HG03439 (cell line): ENCODE measurements around the gene IGFBP1.

Experiments used
- ATAC-seq: cut with Tn5 transposase; IDR thresholded peaks from one replicate; pipeline ENCODE4 v1.9.1; 2021; ENCODE audit warnings: mild to moderate bottlenecking, moderate library complexity; ENCODE audit not compliant: unreplicated experiment

Gene IGFBP1

GRCh38 chr7:45880433-45880860 lies 7.8 kb upstream of the IGFBP1 start:
- no peak for ATAC-seq

DNA sequence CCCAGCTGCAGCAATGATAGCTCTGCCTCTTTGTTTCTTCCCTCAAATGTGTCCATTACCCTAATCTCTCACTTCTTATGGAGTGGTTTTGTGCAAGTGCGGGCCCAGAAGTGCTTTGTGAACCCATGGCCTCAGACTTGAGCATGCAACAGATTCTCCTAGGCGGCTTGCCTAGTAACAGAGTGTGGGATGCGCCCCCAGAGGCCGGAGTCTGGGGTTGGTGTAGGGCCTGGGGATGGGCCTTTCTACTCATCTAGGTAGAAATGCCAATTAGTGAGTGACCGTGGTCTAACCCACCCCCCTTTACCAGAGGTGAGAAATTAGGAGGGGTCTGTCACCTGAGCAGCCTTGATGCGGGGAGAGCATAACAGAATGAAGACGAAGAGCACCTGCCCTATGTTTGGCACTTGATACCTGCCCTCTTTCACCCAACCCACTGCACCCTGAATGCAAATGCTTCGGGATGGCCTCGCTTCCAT lies 7.0 kb upstream of the IGFBP1 start:
- no peak for ATAC-seq

DNA sequence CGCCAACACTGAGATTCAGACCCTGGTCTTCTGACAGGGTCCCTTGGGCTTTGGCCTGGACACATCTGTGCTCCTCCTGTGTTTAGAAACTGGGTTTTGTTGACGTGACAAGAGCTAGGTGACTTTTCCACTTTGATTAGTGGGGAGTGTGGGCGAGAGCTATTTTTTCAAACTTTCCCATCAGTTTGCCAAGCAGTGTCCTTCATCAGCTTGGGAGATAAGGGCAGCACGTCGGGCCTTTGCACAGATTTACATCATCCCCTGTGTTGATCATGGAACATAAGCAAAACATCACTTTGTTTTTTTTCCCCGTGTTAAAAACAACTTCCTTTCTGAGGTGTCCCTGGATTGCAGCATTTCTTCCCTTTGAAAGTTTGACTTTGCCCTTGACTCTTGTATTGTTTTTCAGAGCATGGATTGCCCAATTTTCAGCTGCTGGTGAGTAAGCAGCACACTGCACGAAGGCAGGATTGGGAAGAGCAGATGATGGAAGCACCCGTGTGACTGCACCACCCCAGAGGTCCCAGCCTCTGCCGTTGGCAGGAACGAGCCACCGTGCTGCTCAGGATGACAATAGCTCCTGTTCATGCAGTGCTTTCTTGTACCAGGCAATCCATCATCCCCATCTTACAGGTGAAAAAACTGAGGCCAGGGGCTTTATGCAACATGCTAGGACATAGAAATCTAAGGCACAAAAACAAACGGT lies 6.4 kb upstream of the IGFBP1 start:
- no peak for ATAC-seq

DNA sequence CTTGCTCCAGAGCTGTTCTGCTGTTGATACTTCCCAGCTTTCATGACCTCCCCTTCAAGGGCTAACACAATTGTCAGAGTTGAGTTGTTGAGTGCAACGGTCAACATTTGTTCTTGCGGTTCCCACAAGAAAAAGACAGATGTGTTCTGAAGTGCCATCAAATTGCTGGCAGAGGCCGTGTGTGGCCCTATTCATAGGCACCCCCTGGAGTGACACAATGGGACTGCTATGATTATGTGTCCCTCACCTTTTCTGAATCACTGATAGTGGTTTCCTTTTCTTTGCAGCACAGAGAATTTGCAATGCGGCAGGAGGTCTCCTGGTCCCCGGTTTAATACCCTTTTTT lies 5.8 kb upstream of the IGFBP1 start:
- ATAC-seq: no peak

DNA sequence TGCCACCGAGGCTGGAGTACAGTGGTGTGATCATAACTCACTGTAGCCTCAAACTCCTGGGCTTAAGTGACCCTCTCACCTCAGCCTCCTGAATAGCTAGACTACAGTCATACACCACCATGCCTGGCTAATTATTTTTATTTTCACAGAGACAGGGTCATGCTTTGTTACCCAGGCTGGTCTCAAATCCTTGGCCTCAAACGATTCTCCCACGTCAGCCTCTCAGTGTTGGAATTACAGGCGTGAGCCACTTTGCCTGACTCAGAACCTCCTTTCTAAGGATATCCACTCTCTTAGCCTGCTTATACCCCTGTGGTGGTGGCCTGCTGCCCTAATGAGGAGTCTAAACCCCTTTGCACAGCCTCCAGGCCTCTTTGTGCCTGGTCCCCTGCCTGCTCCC lies 4.2 kb upstream of the IGFBP1 start:
- ATAC-seq: no peak

- ATAC-seq: no peak
Observed at GRCh38 chr7:45885264-45885882, 2.9 kb upstream of the IGFBP1 start.

GRCh38 chr7:45886931-45887667 lies 1.2 kb upstream of the IGFBP1 start:
- ATAC-seq: no peak

GRCh38 chr7:45888993-45889366 lies 692 bp downstream of the IGFBP1 start:
- no peak for ATAC-seq

DNA sequence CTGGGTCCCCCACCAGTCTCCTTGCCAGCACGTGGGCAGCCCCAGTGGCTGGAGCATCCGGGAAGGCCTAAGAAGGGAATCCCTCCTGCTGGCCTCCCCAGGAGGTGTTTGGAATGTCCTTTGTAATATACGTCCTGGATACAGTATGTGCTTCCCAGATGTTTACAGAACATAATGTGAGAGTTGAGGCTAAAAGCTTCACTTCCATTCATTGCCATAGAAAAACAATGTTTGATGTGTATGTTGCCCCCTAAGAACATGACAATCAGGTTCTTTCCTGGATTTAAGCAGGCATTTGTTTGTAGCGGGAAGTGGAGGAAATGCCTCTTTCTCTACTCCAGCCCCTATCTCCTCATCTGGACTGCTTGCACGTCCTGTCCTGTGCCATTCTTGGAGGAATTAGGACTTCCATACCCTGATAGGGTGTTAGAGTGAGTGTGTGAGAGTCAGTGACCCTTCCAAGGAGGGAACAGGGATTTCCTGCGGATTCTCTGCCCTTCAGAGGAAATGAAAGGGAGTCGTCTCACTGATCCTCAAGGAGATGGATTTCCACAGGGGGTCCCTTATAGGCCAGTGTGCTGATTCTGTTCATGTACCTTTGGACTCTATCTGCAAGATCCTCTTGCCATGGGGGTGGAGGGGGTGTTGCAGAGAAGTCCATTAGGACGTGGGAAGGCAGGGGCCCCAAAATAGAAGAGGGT lies 1.2 kb downstream of the IGFBP1 start:
- no peak for ATAC-seq

DNA sequence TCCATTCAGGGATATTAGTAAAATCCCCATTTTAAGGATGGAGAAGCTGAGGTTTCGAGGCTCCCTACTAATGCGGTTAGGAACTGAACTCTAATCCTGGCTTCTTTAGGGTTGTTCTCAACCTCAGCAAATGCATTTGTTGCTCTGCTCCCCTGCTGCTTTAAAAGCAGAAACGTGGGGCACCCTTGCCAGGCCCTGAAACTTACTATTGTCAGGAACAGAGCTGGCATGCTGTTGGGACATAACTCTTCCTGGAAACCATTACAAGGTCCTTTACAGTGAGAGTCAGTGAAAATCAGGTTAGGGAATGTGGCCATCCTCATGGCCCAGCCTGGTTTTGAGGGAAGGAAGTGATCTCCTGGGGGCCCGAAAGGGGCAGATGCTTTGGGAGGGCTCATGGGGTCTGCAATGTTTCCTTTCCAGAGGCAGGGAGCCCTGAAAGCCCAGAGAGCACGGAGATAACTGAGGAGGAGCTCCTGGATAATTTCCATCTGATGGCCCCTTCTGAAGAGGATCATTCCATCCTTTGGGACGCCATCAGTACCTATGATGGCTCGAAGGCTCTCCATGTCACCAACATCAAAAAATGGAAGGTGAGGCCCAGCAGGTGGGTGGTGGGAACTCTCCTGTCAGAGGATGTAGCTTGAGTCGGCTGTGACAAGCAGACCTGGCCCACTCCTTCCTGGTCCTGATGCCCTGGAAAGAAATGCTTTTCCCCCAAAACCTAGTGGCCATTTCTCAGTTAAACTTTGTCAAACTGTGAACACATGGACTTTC lies 2.0 kb downstream of the IGFBP1 start:
- no peak for ATAC-seq

DNA sequence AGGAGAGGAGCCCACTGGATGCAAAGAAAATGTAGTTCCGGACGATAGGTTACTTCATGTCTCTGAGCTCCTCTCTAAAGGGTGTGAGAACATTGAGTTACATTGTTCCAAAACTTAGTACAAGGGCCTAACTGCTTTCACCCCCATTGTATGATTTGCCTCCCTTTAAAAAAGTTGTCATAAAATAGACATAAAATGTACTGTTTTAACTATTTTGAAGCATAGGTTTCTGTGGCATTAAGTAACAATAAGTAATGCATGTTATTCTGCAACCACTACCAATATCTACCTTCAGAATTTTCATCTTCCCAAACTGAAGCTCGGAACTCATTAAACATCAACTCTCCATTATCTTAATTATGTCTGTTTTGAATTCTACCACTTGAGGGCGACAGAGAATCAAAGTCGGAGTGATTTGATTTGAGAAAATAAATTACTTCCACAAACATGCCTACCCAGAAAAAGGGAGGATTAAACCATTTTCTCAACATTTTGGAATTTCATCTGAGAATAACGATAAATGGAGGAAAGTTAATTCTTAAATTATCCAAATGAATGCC lies 2.7 kb downstream of the IGFBP1 start:
- ATAC-seq: no peak

GRCh38 chr7:45891462-45892402 lies 3.4 kb downstream of the IGFBP1 start:
- no peak for ATAC-seq

GRCh38 chr7:45892407-45893035 lies 4.2 kb downstream of the IGFBP1 start:
- no peak for ATAC-seq

DNA sequence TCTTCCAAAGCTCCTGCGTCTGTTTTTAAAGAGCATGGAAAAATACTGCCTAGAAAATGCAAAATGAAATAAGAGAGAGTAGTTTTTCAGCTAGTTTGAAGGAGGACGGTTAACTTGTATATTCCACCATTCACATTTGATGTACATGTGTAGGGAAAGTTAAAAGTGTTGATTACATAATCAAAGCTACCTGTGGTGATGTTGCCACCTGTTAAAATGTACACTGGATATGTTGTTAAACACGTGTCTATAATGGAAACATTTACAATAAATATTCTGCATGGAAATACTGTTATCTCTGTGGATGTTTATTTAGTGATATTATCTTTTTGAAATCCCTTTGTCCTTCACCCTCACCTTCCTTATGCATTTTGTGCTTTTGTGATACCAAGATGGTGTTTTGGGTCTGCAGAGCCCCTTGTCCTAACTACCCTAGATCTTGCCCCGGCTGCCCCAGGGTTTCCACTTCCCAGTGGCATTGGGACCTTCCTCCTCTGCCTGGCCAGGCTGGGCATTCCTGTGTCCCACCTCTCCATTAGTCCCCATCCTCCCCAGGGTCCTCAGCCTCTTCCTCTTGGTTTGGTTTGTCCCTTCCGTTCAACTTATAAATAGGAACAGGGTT lies 5.2 kb downstream of the IGFBP1 start:
- no peak for ATAC-seq

GRCh38 chr7:45893996-45894664 lies 5.8 kb downstream of the IGFBP1 start:
- ATAC-seq: no peak

- no peak for ATAC-seq
Observed at GRCh38 chr7:45894665-45895062, 6.4 kb downstream of the IGFBP1 start.

GRCh38 chr7:45897042-45897690 lies 8.9 kb downstream of the IGFBP1 start:
- ATAC-seq: no peak
